ENCODE data around the gene CPA5.

The CPA5 gene

DNA sequence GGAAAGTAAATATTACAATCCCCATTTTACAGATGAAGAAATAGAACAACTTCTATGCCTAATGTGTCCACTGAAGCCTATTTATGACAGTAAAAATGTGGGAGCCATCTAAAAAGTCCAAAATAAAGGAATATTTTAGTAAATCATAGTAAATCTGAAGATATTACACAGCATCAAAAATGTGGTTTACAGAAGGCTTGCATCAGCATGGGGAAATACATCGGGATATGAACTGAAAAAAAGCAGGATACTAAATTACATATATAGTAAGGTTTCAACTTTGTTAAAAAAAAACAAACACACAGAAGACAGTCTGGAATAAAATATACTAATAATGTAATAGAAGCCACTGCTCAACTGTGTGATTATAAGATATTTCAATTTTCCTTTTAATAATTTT is 56.5 kb downstream of the CPA5 start:
- DNase-seq (ENCODE audit: low read depth in 1 of 2, low spot score in 1 of 2) = no peak
- in situ Hi-C loops (cut with HindIII; ENCODE audit: low pct_unique_long_range_greater_than_20kb, low sequenced_read_pairs) = no loop called here
- no peak for TF ChIP-seq JUND (IDR thresholded peaks at IDR 0.05; ENCODE audit: low read depth)

DNA sequence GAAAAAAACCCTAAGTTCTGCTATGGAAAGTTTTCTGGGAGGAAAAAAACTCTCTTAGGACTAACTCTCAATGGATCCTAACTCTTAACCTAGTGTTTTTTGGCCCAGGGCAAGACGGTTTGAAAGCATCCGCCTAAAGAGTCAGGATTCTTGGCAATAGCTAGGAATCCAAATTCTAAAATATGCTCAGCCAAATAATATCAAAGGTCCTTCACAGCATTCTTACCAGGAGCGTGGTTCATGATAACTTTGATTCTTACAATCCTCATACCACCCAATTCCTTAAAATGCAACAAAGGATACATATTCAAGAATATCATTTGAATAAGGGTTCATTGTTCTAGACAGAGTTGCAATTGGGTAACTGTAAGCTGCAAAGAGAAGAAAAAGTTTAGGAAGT is 57.0 kb downstream of the CPA5 start:
- in situ Hi-C loops (cut with HindIII; ENCODE audit: low pct_unique_long_range_greater_than_20kb, low sequenced_read_pairs) = no loop called here

DNA sequence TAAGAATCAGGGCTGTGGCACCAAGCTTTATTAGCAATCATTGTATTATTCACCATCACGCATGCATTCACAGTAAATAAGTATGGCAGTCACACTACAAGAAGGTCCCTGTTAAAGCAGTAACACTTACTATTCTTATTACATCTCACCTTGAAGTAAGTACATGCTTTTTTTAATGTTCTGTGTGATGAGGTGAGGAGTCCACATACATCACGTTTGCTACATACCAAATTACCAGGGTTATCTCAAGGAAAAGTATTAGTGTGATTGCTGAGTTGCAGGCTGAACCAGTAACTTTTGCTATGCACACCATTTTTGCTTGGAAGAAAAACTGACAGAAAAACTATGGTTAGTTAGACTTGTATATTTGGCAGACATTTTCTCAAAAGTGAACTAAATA is 60.4 kb downstream of the CPA5 start:
- DNase-seq (ENCODE audit: low read depth in 1 of 2, low spot score in 1 of 2) = no peak
- TF ChIP-seq JUND (IDR thresholded peaks at IDR 0.05; ENCODE audit: low read depth) = no peak
- in situ Hi-C loops (cut with HindIII; ENCODE audit: low pct_unique_long_range_greater_than_20kb, low sequenced_read_pairs) = no loop called here

More for the DNA sequence above, 57.0 kb downstream of the CPA5 start:
- no peak for TF ChIP-seq JUND (IDR thresholded peaks at IDR 0.05; ENCODE audit: low read depth)
- DNase-seq (ENCODE audit: low read depth in 1 of 2, low spot score in 1 of 2) = no peak

DNA sequence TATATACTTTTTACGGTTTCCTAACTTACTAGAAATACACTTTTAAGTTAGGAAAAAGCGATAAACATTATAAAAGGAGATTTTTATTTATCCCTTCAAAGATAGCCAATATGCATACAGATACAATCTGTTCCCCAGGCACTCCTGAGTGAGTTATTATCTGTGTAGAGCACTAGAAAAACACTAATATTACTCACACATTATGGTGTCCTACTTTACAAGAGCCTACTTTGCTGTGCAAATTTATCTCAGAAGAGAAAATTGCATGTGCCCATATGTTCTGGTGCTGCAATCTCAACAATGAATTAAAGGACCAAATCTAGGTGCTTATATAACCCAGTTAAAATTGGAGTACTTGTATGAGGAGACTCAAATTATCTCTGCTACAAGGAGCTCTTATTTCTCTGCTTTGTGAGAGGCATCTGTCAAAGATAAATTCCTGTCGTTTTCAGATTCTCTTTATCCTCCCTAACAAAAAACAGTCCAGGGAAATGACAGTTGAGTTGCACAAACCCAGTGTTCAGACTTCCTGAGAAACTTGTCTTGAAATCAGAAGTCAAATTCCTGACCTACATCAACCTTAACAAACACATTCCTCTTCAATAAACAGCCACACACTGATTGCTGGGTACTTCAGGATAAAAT is 64.6 kb downstream of the CPA5 start:
- in situ Hi-C loops (cut with HindIII; ENCODE audit: low pct_unique_long_range_greater_than_20kb, low sequenced_read_pairs) = no loop called here
- no peak for TF ChIP-seq JUND (IDR thresholded peaks at IDR 0.05; ENCODE audit: low read depth)
- DNase-seq (ENCODE audit: low read depth in 1 of 2, low spot score in 1 of 2) = no peak

DNA sequence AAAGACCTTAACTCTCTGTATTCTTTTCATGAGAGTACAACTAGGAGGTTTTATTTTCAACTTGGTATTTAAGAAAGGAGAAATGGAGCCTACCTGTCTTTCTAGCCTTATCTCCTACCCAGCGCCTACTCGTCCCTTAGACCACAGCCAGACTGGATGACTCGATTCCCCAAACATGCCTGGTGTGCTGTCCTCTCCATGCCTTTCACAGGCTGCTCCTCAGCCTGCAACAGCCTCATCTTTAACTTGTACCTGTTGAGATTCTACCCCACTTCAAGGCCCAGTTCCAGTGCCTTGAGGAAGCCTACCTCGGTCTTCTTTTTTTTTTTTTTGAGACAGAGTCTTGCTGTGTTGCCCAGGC is 65.1 kb downstream of the CPA5 start:
- in situ Hi-C loops (cut with HindIII; ENCODE audit: low pct_unique_long_range_greater_than_20kb, low sequenced_read_pairs) = no loop called here
- no peak for DNase-seq (ENCODE audit: low read depth in 1 of 2, low spot score in 1 of 2)
- TF ChIP-seq JUND (IDR thresholded peaks at IDR 0.05; ENCODE audit: low read depth) = no peak

DNA sequence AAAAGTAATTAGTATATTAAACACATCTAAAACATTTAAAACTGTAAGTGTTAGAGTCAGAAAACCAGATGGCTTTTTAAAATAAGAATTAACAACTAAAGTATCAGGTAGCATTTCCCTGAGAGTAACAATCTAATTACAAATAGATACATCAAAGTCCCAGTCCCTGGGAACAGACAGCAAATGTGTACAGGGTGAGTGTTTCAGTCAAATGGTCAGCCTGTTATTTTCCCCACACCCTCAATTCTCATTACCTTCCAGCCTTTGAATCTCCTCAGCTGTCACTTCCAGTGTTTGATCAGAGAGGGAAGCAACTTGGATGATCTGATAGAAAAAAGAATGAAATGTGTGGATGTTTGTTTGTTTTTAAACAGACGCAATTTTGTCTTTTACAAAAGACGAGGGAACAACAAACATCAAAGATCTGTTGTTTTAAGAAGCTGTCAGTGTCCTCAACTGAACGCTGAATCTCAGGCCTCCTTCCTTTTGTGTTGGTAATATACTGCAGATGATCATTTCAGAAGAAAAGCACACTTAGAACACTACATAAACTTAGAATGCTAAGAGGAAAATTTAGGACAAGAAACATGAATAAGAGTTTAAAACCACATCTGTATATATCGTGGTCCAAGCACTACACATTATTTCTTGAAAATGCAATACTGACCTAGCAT is 66.4 kb downstream of the CPA5 start:
- in situ Hi-C loops (cut with HindIII; ENCODE audit: low pct_unique_long_range_greater_than_20kb, low sequenced_read_pairs) = no loop called here
- no peak for DNase-seq (ENCODE audit: low read depth in 1 of 2, low spot score in 1 of 2)
- TF ChIP-seq JUND (IDR thresholded peaks at IDR 0.05; ENCODE audit: low read depth) = no peak

DNA sequence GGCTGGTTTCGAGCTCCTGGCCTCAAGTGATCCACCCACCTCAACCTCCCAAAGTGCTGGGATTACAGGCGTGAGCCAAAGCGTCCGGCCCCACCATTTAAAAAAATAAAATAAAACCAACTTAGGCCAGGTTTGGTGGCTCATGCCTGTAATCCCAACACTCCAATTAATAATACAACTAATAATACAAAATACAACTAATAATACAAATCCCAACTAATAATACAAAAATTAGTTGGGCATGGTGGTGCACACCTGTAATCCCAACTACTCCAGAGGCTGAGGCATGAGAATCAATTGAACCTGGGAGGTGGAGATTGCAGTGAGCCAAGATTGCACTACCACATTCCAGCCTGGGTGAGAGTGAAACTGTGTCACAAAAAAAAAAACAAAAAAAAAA is 68.6 kb downstream of the CPA5 start:
- DNase-seq (ENCODE audit: low read depth in 1 of 2, low spot score in 1 of 2) = no peak
- in situ Hi-C loops (cut with HindIII; ENCODE audit: low pct_unique_long_range_greater_than_20kb, low sequenced_read_pairs) = no loop called here

DNA sequence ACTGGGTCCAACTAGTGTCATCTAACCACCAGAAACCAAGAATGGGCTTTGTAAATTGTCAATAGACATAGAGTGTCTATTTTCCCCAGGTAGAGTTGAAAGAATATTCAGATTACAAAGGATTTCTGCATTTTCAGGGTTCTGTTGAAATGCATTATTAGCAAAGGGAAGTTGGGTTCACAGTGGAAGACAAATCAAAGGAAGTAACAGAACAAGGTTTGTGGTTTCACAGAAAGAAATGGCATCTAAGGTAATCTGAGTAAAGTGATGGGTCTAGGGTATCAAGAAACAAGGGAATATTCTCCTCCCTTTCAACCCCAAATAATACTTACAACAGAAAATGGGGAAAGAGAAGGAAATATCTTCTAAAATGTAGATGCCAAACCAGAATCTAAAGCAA is 70.4 kb downstream of the CPA5 start:
- DNase-seq (ENCODE audit: low read depth in 1 of 2, low spot score in 1 of 2) = no peak
- no peak for TF ChIP-seq JUND (IDR thresholded peaks at IDR 0.05; ENCODE audit: low read depth)
- in situ Hi-C loops (cut with HindIII; ENCODE audit: low pct_unique_long_range_greater_than_20kb, low sequenced_read_pairs) = no loop called here

More for the DNA sequence above, 68.6 kb downstream of the CPA5 start:
- TF ChIP-seq JUND (IDR thresholded peaks at IDR 0.05; ENCODE audit: low read depth) = no peak

DNA sequence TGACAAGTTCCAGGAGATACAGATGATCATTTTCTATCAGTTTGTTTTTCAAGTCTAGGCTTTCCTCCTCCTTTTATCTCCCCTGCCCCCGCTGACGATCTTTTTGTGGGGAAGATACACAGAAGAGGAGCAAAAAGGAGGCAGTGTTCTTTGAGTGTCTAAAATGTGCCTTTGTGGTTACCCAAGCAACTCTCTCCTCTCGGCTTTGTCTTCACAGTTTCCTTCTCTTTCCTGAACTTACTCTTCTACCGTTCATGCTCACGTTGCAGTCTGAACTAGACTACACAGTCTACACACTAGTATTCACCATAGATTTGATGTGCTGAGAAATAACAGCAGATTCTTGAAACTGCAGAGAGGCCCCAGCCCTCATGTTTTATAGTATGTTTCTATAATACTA is 72.6 kb downstream of the CPA5 start:
- DNase-seq (ENCODE audit: low read depth in 1 of 2, low spot score in 1 of 2) = no peak
- in situ Hi-C loops (cut with HindIII; ENCODE audit: low pct_unique_long_range_greater_than_20kb, low sequenced_read_pairs) = no loop called here

DNA sequence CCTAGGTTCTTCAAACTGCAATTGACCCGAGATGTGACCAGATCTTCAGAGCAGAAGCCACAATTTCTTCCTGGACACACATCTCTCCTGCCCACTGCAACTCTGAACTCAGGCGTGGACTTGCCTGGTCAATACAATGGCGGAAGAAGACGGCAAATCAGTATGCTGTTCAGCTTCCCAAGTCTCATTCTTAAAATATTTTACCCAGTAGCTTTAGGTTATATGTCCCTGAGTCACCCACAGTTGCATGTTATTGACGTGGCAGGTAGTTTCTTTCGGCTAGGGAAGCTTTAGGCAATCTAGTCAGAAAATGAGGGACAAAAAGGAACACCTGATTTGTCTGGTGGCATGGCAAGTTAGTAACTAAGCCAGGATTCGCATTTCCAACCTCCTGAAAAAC is 73.7 kb downstream of the CPA5 start:
- no peak for DNase-seq (ENCODE audit: low read depth in 1 of 2, low spot score in 1 of 2)
- in situ Hi-C loops (cut with HindIII; ENCODE audit: low pct_unique_long_range_greater_than_20kb, low sequenced_read_pairs) = no loop called here
- TF ChIP-seq JUND (IDR thresholded peaks at IDR 0.05; ENCODE audit: low read depth) = no peak

More for the DNA sequence above, 72.6 kb downstream of the CPA5 start:
- TF ChIP-seq JUND (IDR thresholded peaks at IDR 0.05; ENCODE audit: low read depth) = no peak
